ENCODE data around the gene COPS3. TPM values are rescaled to one million over a fixed set of nuclear protein-coding genes. Genes with fewer than 3 reads are reported as not detected.
A peak's percentile ranks its signal among the peaks of the same experiment; 100 is the strongest.

COPS3 gene
- total and polyA plus RNA-seq, 2 of the 8 experiments (the other 6 are each of a cell fraction or from before 2014, with no cell fraction given) = 82.9 to 110 TPM

DNA sequence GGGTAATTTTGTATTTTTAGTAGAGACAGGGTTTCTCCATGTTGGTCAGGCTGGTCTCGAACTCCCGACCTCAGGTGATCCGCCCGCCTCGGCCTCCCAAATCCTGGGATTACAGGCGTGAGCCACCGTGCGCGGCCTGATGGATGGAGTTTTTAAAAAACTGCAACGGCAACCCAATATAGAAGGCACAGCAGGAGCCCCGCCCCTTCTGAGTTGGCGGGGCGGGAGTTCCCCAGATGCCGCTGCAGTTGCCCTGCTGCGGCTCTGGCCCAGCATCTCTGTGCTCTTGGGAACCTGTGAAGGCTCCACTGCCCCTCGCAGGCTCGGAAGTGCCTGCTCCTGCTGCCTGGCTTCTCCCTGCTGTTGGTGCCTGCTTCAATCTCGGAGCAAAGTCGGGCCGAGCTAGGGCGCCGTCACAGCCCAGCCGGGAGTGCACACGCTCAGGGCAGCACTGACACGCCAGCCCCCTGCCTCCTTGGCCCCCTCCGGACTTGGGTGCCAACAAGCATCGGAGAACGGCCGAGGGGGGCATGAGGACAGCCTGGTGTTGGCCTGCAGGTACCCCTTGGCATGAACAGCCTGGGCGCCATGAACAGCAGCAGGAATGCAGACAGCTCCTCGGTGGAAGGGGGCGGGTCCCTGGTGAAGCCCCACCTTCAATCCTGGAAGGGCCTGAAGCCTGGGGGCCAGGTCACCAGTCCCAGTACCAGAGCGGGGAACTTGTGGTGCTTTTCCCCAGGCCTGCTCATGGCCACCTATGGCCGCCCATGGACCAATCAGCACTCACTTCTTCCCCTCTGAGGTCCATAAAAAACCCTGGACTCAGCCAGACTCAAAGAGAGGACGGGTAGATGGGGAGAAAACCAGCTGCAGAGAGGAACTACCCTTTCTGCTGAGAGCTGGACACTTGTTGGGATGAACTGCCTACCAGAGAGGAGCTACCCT, 19.9 kb upstream of the COPS3 start (continued):
- TF ChIP-seq, protein P1, sequence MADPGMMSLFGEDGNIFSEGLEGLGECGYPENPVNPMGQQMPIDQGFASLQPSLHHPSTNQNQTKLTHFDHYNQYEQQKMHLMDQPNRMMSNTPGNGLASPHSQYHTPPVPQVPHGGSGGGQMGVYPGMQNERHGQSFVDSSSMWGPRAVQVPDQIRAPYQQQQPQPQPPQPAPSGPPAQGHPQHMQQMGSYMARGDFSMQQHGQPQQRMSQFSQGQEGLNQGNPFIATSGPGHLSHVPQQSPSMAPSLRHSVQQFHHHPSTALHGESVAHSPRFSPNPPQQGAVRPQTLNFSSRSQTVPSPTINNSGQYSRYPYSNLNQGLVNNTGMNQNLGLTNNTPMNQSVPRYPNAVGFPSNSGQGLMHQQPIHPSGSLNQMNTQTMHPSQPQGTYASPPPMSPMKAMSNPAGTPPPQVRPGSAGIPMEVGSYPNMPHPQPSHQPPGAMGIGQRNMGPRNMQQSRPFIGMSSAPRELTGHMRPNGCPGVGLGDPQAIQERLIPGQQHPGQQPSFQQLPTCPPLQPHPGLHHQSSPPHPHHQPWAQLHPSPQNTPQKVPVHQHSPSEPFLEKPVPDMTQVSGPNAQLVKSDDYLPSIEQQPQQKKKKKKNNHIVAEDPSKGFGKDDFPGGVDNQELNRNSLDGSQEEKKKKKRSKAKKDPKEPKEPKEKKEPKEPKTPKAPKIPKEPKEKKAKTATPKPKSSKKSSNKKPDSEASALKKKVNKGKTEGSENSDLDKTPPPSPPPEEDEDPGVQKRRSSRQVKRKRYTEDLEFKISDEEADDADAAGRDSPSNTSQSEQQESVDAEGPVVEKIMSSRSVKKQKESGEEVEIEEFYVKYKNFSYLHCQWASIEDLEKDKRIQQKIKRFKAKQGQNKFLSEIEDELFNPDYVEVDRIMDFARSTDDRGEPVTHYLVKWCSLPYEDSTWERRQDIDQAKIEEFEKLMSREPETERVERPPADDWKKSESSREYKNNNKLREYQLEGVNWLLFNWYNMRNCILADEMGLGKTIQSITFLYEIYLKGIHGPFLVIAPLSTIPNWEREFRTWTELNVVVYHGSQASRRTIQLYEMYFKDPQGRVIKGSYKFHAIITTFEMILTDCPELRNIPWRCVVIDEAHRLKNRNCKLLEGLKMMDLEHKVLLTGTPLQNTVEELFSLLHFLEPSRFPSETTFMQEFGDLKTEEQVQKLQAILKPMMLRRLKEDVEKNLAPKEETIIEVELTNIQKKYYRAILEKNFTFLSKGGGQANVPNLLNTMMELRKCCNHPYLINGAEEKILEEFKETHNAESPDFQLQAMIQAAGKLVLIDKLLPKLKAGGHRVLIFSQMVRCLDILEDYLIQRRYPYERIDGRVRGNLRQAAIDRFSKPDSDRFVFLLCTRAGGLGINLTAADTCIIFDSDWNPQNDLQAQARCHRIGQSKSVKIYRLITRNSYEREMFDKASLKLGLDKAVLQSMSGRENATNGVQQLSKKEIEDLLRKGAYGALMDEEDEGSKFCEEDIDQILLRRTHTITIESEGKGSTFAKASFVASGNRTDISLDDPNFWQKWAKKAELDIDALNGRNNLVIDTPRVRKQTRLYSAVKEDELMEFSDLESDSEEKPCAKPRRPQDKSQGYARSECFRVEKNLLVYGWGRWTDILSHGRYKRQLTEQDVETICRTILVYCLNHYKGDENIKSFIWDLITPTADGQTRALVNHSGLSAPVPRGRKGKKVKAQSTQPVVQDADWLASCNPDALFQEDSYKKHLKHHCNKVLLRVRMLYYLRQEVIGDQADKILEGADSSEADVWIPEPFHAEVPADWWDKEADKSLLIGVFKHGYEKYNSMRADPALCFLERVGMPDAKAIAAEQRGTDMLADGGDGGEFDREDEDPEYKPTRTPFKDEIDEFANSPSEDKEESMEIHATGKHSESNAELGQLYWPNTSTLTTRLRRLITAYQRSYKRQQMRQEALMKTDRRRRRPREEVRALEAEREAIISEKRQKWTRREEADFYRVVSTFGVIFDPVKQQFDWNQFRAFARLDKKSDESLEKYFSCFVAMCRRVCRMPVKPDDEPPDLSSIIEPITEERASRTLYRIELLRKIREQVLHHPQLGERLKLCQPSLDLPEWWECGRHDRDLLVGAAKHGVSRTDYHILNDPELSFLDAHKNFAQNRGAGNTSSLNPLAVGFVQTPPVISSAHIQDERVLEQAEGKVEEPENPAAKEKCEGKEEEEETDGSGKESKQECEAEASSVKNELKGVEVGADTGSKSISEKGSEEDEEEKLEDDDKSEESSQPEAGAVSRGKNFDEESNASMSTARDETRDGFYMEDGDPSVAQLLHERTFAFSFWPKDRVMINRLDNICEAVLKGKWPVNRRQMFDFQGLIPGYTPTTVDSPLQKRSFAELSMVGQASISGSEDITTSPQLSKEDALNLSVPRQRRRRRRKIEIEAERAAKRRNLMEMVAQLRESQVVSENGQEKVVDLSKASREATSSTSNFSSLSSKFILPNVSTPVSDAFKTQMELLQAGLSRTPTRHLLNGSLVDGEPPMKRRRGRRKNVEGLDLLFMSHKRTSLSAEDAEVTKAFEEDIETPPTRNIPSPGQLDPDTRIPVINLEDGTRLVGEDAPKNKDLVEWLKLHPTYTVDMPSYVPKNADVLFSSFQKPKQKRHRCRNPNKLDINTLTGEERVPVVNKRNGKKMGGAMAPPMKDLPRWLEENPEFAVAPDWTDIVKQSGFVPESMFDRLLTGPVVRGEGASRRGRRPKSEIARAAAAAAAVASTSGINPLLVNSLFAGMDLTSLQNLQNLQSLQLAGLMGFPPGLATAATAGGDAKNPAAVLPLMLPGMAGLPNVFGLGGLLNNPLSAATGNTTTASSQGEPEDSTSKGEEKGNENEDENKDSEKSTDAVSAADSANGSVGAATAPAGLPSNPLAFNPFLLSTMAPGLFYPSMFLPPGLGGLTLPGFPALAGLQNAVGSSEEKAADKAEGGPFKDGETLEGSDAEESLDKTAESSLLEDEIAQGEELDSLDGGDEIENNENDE (IDR thresholded peaks at IDR 0.05; ENCODE audit: insufficient replicate concordance, low read length) = no peak
- peak; percentile 28; the same call in 1 of the 2 replicates for TF ChIP-seq KDM1A (IDR thresholded peaks at IDR 0.05; ENCODE audit: borderline replicate concordance, low read length)
- TF ChIP-seq, protein P2, sequence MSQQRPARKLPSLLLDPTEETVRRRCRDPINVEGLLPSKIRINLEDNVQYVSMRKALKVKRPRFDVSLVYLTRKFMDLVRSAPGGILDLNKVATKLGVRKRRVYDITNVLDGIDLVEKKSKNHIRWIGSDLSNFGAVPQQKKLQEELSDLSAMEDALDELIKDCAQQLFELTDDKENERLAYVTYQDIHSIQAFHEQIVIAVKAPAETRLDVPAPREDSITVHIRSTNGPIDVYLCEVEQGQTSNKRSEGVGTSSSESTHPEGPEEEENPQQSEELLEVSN (IDR thresholded peaks at IDR 0.05) = no peak
- TF ChIP-seq SIX5 (IDR thresholded peaks at IDR 0.05; ENCODE audit: low read depth, low read length) = no peak
- TF ChIP-seq CHD2 (IDR thresholded peaks at IDR 0.05; ENCODE audit: low read length) = no peak
- peak; percentile 50 for TF ChIP-seq POLR2AphosphoS5 (IDR thresholded peaks at IDR 0.05; ENCODE audit: low read depth, low read length)
- no peak; the same call in none of the 2 replicates for TF ChIP-seq PHF8 (conservative IDR thresholded peaks at IDR 0.05; ENCODE audit: low read depth, low read length)
- TF ChIP-seq TEAD4 (IDR thresholded peaks at IDR 0.05; ENCODE audit: low read depth, low read length) = peak; percentile 84
- TF ChIP-seq SRF (IDR thresholded peaks at IDR 0.05; ENCODE audit: low read depth, low read length) = no peak
